HepG2 (cell line): ENCODE data around the gene FAM174A. TPM values are rescaled to one million over a fixed set of nuclear protein-coding genes. Genes with fewer than 3 reads are reported as not detected.
A peak's percentile ranks its signal among the peaks of the same experiment; 100 is the strongest.

Experiments
- ATAC-seq: fragments of 200-7000 bp; cut with Tn5 transposase; 3 replicates; pipeline ENCODE4 v1.9.1; 2020; ENCODE audit warnings: mild to moderate bottlenecking, moderate library complexity
- BruUV-seq: library from RNA; stranded (reverse); fragments of 400-500 nt; replicated peaks from 2 replicates; lab custom pipeline; 2021; lab: Mats Ljungman, UMichigan
- CTCF ChIA-PET: fragments of 300-600 bp; formaldehyde crosslinking; extraction: SDS; loops from one replicate; lab custom pipeline; 2021; ENCODE audit warnings: low total read pairs, inconsistent platforms, low intra/inter-chr PET ratio; lab: Yijun Ruan, JAX
- POLR2A ChIA-PET: fragments of 350-600 bp; sonication (Branson Sonifier 250); formaldehyde crosslinking; loops from one replicate; lab custom pipeline; 2020; ENCODE audit warnings: antibody characterized with exemption, inconsistent platforms; lab: Yijun Ruan, JAX
- DNase-seq: peaks from one replicate; pipeline ENCODE4 v3.0.0-alpha.2; 2015; ENCODE audit warnings: low spot score
- FAIRE-seq: peaks from 3 replicates; lab custom pipeline; 2011; peaks lifted over from hg19 to GRCh38; lab: Jason Lieb, UNC
- H2AFZ ChIP-seq: one replicate; pipeline ENCODE4 v1.6.1; 2011; ENCODE audit warnings: low read length, inconsistent platforms
- H3K27ac ChIP-seq: fragments of 300-600 bp; 3 replicates; pipeline ENCODE4 v1.8.0; 2011; ENCODE audit warnings: mixed run types, mild to moderate bottlenecking, mixed read lengths, low read length, inconsistent platforms; ENCODE audit not compliant: insufficient read depth; ENCODE audit errors: extremely low read length
- H3K27me3 ChIP-seq, 2 experiments: fragments of 200-600 bp in 1 of 2; 2 replicates in 1 of 2; 3 replicates in 1 of 2; pipeline versions ENCODE4 v1.6.0 to v1.8.0; 2011; ENCODE audit warnings: low read length in 2 of 2, mild to moderate bottlenecking in 2 of 2, moderate library complexity in 2 of 2, inconsistent platforms in 1 of 2; ENCODE audit not compliant: insufficient read depth in 2 of 2, control insufficient read depth in 1 of 2
- H3K36me3 ChIP-seq, 2 experiments: fragments of 200-600 bp in 1 of 2; replicated peaks in 1 of 2; 2 replicates in 1 of 2; 3 replicates in 1 of 2; pipeline versions ENCODE4 v1.5.1 to v1.8.0; 2011; ENCODE audit warnings: low read length in 2 of 2, inconsistent platforms in 1 of 2; ENCODE audit not compliant: insufficient read depth in 2 of 2, control insufficient read depth in 1 of 2
- H3K4me1 ChIP-seq: 2 replicates; pipeline ENCODE4 v1.5.1; 2012; ENCODE audit warnings: low read length, inconsistent platforms; ENCODE audit not compliant: insufficient read depth
- H3K4me2 ChIP-seq: 2 replicates; pipeline ENCODE4 v1.6.0; 2011; ENCODE audit warnings: low read depth, low read length, inconsistent platforms
- H3K4me3 ChIP-seq, 3 experiments: fragments of 200-600 bp in 1 of 3; sonication (generic), shearing (Covaris generic) in 1 of 3; replicated peaks in 1 of 3; 2 replicates each; pipeline ENCODE4 v1.5.1; 2011 to 2016; ENCODE audit warnings: low read length in 3 of 3, inconsistent platforms in 2 of 3, low read depth in 2 of 3, mild to moderate bottlenecking in 2 of 3, control low read depth in 1 of 3, mixed read lengths in 1 of 3; ENCODE audit not compliant: insufficient read depth in 1 of 3
- H3K79me2 ChIP-seq: one replicate; pipeline ENCODE4 v1.6.1; 2011; ENCODE audit warnings: low read length, inconsistent platforms; ENCODE audit not compliant: insufficient read depth
- H3K9ac ChIP-seq: 2 replicates; pipeline ENCODE4 v1.6.0; 2011; ENCODE audit warnings: mild to moderate bottlenecking, low read depth, low read length, inconsistent platforms; ENCODE audit not compliant: insufficient read depth
- H3K9me3 ChIP-seq: 2 replicates; pipeline ENCODE4 v1.5.1; 2012; ENCODE audit warnings: mild to moderate bottlenecking, low read length
- H4K20me1 ChIP-seq: 2 replicates; pipeline ENCODE4 v1.6.0; 2011; ENCODE audit warnings: inconsistent platforms, mild to moderate bottlenecking, low read length, moderate library complexity; ENCODE audit not compliant: insufficient read depth
- ADNP ChIP-seq: sonication (generic); formaldehyde crosslinking; IDR thresholded peaks from 2 replicates; pipeline ENCODE4 v1.4.0; 2020; ENCODE audit warnings: missing genetic modification reagents
- ATRX ChIP-seq: sonication (generic); formaldehyde crosslinking; IDR thresholded peaks from 2 replicates; pipeline ENCODE4 v1.4.0; 2020; ENCODE audit warnings: missing genetic modification reagents, borderline replicate concordance
- FOXA1 ChIP-seq, 2 experiments: fragments of 450-650 bp in 1 of 2; sonication (generic) in 1 of 2; formaldehyde crosslinking in 1 of 2; IDR thresholded peaks; 2 replicates each; pipeline versions ENCODE4 v1.4.0 to v1.6.1; 2016 to 2020; ENCODE audit warnings: missing genetic modification reagents in 1 of 2
- HOXD1 ChIP-seq: sonication (generic); formaldehyde crosslinking; IDR thresholded peaks from 2 replicates; pipeline ENCODE4 v1.5.0; 2020; ENCODE audit warnings: missing genetic modification reagents
- MAFF ChIP-seq: IDR thresholded peaks from 2 replicates; pipeline ENCODE4 v1.6.1; 2011; ENCODE audit warnings: low read depth, low read length, improper control_type of control experiment
- MAFK ChIP-seq, 2 experiments: IDR thresholded peaks in 1 of 2; conservative IDR thresholded peaks in 1 of 2; 2 replicates each; pipeline ENCODE4 v1.6.1; 2011; ENCODE audit warnings: improper control_type of control experiment in 2 of 2, low read length in 2 of 2
- STAT5B ChIP-seq: sonication (generic); formaldehyde crosslinking; IDR thresholded peaks from 2 replicates; pipeline ENCODE4 v1.4.0; 2020; ENCODE audit warnings: missing genetic modification reagents
- SYNCRIP ChIP-seq: fragments of 200-400 bp; formaldehyde crosslinking; IDR thresholded peaks from 2 replicates; pipeline ENCODE4 v1.6.1; 2018; ENCODE audit warnings: mild to moderate bottlenecking, low read depth, low read length; ENCODE audit not compliant: insufficient read depth
- WGBS: methylation state at CpG from one replicate; pipeline ENCODE4 v1.1.6; 2017; ENCODE audit warnings: low lambda C conversion rate; 5-methylcytosine and 5-hydroxymethylcytosine counted together
- in situ Hi-C: cut with HindIII; loops from 2 replicates; pipeline ENCODE4 v1.10.0; 2017; ENCODE audit warnings: low pct_unique_long_range_greater_than_20kb; ENCODE audit not compliant: extremely low pct_ligation_motif_present
- intact Hi-C: fragments of 100-400 bp; cut with micrococcal nuclease; formaldehyde crosslinking; loops from one replicate; pipeline ENCODE4 v1.10.0; 2022; ENCODE audit not compliant: unreplicated experiment
- polyA plus RNA-seq, 8 experiments: library from polyadenylated mRNA; depleted of rRNA in 3 of 8; stranded (reverse) in 7 of 8; unstranded in 1 of 8; fragments of >200 nt; fragmentation: Illumina TruSeq in 4 of 8; extraction: Trizol in 4 of 8; gene quantifications; 2 replicates each; pipeline versions ENCODE4 v1.2.1 to v1.2.3, GENCODE V29; 2011 to 2016; ENCODE audit warnings: low read depth in 4 of 8, missing spikeins in 1 of 8, mixed read lengths in 1 of 8; ENCODE audit not compliant: insufficient read depth in 1 of 8
- total RNA-seq, 5 experiments: library from RNA; depleted of rRNA; stranded (reverse); fragments of >200 nt; fragmentation: Illumina TruSeq; extraction: Trizol; gene quantifications; 2 replicates each; pipeline ENCODE4 v1.2.3, GENCODE V29; 2016; ENCODE audit warnings: low read depth in 1 of 5
- TF ChIP-seq, protein P1 (sequence below): sonication (generic); formaldehyde crosslinking; IDR thresholded peaks from 2 replicates; pipeline ENCODE4 v1.5.0; 2020; ENCODE audit warnings: mild to moderate bottlenecking, missing genetic modification reagents
- TF ChIP-seq, protein P2 (sequence below): sonication (generic); formaldehyde crosslinking; IDR thresholded peaks from 2 replicates; pipeline ENCODE4 v1.5.0; 2020; ENCODE audit warnings: missing genetic modification reagents

FAM174A gene
- total and polyA plus RNA-seq, 2 of the 13 experiments (the other 11 are each of a cell fraction or from before 2014, with no cell fraction given) = 6.8 to 7.8 TPM

DNA sequence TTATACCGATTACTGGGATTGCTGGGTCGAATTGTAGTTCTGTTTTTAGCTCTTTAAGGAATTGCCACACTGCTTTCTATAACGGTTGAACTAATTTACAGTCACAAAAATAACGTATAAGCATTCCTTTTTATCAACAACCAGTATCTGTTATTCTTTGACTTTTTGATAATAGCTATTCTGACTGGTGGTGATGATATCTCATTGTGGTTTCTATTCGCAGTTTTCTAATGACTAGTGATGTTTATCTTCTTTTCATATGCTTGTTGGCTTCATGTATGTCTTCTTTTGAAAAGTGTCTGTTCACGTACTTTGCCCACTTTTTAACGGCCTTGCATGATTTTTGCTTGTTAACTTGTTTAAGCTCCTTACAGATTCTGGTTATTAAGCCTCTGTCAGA lies 74.4 kb downstream of the FAM174A start:
- Histone ChIP-seq H4K20me1 (no peaks in the 10 kb centered on the region), H2AFZ (no peak overlapping the region), H3K27ac (no peak overlapping the region), H3K4me1 (no peaks in the 10 kb centered on the region), H3K36me3 (no peaks in the 10 kb centered on the region), H3K79me2 (no peaks in the 10 kb centered on the region), H3K27me3 (no peaks in the 10 kb centered on the region), H3K4me2 (no peak overlapping the region), H3K9me3 (no peaks in the 10 kb centered on the region), H3K4me3 (no peak overlapping the region), H3K9ac (no peak overlapping the region)
- TF ChIP-seq, protein P1, sequence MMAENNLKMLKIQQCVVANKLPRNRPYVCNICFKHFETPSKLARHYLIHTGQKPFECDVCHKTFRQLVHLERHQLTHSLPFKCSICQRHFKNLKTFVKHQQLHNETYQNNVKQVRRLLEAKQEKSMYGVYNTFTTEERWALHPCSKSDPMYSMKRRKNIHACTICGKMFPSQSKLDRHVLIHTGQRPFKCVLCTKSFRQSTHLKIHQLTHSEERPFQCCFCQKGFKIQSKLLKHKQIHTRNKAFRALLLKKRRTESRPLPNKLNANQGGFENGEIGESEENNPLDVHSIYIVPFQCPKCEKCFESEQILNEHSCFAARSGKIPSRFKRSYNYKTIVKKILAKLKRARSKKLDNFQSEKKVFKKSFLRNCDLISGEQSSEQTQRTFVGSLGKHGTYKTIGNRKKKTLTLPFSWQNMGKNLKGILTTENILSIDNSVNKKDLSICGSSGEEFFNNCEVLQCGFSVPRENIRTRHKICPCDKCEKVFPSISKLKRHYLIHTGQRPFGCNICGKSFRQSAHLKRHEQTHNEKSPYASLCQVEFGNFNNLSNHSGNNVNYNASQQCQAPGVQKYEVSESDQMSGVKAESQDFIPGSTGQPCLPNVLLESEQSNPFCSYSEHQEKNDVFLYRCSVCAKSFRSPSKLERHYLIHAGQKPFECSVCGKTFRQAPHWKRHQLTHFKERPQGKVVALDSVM (CRISPR knock-in tag) = no peak
- TF ChIP-seq HOXD1 (no peak), ADNP (CRISPR knock-in tag) (no peak), SYNCRIP (no peak), STAT5B (no peak), ATRX (no peak)
- TF ChIP-seq, protein P2, sequence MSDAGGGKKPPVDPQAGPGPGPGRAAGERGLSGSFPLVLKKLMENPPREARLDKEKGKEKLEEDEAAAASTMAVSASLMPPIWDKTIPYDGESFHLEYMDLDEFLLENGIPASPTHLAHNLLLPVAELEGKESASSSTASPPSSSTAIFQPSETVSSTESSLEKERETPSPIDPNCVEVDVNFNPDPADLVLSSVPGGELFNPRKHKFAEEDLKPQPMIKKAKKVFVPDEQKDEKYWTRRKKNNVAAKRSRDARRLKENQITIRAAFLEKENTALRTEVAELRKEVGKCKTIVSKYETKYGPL = no peak
- CTCF ChIA-PET = no interaction called here
- no peak for ATAC-seq
- POLR2A ChIA-PET = no interaction called here
- BruUV-seq = no TSS peak
- in situ Hi-C loops (no loop called here), intact Hi-C loops (no loop called here)
- DNase-seq = no peak
- 3% methylated on average over 7 of the region's 7 CpGs for WGBS
- no peak for FAIRE-seq

DNA sequence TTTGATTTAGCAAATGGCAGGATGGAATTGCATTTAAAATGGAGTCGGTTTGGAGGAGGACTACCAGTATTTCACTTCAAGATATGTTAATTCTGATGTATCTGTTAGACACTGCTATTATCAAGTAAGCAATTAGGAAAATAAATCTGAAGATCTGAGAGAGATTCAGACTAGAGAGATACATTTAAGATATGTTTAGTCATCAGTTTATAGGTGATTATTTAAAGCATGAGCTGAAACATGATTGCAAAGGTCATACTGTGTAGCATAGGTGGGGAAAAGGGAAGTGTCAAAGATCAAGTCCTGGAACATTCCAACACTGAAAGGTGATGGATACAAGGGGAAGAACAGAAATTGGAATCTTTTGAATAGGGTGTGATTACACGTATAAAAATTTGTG lies 79.1 kb downstream of the FAM174A start:
- ATAC-seq (no peak), FAIRE-seq (no peak), DNase-seq (no peak)
- intact Hi-C loops = no loop called here
- H3K27me3 ChIP-seq = no peaks in the 10 kb centered on the region
- BruUV-seq = no TSS peak
- POLR2A ChIA-PET = no interaction called here
- 0 out of 2 replicates have a peak, but pooled peaks have one; percentile 32 for TF ChIP-seq MAFF
- no peak for TF ChIP-seq FOXA1 (IDR thresholded peaks at IDR 0.05)
- no peak for TF ChIP-seq FOXA1 (CRISPR knock-in tag; IDR thresholded peaks at IDR 0.05)
- peak; percentile 41 to 54 for TF ChIP-seq MAFK (conservative IDR thresholded peaks at IDR 0.05 in 1 of 2, IDR thresholded peaks at IDR 0.05 in 1 of 2; ENCODE audit: low read length in 2 of 2)
- WGBS = 3% methylated on average over 2 of the region's 2 CpGs
- CTCF ChIA-PET = no interaction called here
- H3K4me3 ChIP-seq = no peak overlapping the region
- no peak overlapping the region for H2AFZ ChIP-seq
- H3K4me2 ChIP-seq = no peak overlapping the region
- no peaks in the 10 kb centered on the region for H3K36me3 ChIP-seq
- H3K27ac ChIP-seq = no peak overlapping the region
- H3K79me2 ChIP-seq = no peaks in the 10 kb centered on the region
- in situ Hi-C loops = no loop called here
- no peaks in the 10 kb centered on the region for H3K4me1 ChIP-seq
- H3K9me3 ChIP-seq = no peaks in the 10 kb centered on the region
- no peak overlapping the region for H3K9ac ChIP-seq
- no peaks in the 10 kb centered on the region for H4K20me1 ChIP-seq
